ENCODE measurements around the gene PLEKHA5. TPM values are rescaled to one million over a fixed set of nuclear protein-coding genes. Genes with fewer than 3 reads are reported as not detected.
A peak's percentile ranks its signal among the peaks of the same experiment; 100 is the strongest.

Gene PLEKHA5
- total and polyA plus RNA-seq, 2 of the 4 experiments (the other 2 are of a cell fraction), result 5.3 to 12.2 TPM

DNA sequence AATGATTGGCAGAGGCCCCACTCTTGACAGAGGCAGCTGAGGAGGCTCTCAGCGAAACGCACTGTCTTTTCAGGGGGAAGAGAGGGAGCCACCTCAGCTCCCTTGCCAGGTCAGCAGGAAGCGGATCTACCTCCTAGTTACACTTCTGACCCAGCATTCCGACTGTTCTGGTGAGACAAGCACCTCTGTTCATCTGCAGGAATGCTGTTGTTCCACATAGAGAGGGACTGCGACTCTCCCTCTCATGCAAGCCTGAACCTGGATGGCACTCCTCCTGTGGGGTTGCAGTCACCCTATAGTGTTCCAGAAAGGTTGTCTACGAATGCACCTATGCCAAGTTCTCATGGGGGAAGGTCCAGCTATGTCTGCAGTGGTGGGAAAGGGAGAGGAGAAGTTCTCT, 272.7 kb downstream of the PLEKHA5 start:
- ATAC-seq (ENCODE audit: low read depth) (no peak), DNase-seq (no peak)
- Histone ChIP-seq H2BK20ac (ENCODE audit: low read depth, low read length) (no peak overlapping the region), H2BK120ac (ENCODE audit: low read depth, low read length) (no peak overlapping the region), H2AK5ac (ENCODE audit: low read depth, low read length) (no peak overlapping the region), H3K4ac (ENCODE audit: low read depth, low read length) (no peak overlapping the region), H3K36me3 (ENCODE audit: control insufficient read depth, insufficient read depth, low read length) (no peaks in the 10 kb centered on the region), H3K56ac (ENCODE audit: extremely low read depth, insufficient read depth, low read length) (no peak overlapping the region), H3K9me1 (ENCODE audit: insufficient read depth, low read length) (no peaks in the 10 kb centered on the region), H3K9me3 (ENCODE audit: control insufficient read depth, insufficient read depth, low read length) (no peaks in the 10 kb centered on the region), H3K27me3 (ENCODE audit: control insufficient read depth, insufficient read depth, low read length) (no peaks in the 10 kb centered on the region), H3K14ac (replicated peaks; ENCODE audit: low read depth, low read length) (no peak overlapping the region), H3K27ac (ENCODE audit: insufficient read depth, low read length) (no peak overlapping the region), H3K23ac (ENCODE audit: low read depth, low read length) (no peak overlapping the region), H4K91ac (ENCODE audit: insufficient read depth, low read depth, low read length) (no peak overlapping the region), H2BK5ac (ENCODE audit: low read depth, low read length, poor library complexity, severe bottlenecking) (no peak overlapping the region), H2AFZ (replicated peaks; ENCODE audit: low read length, poor library complexity) (peak overlapping the region; percentile 17), H2BK15ac (ENCODE audit: low read depth, low read length) (no peak overlapping the region), H3K4me3 (ENCODE audit: insufficient read depth, low read depth, low read length) (no peak overlapping the region), H3K9ac (ENCODE audit: low read depth, low read length) (no peak overlapping the region), H3K18ac (ENCODE audit: low read depth, low read length) (no peak overlapping the region), H4K20me1 (ENCODE audit: insufficient read depth, low read length) (no peaks in the 10 kb centered on the region), H3K4me2 (ENCODE audit: low read depth, low read length) (no peak overlapping the region), H3K4me1 (ENCODE audit: control insufficient read depth, insufficient read depth, low read length) (peaks cover 4% of the 10 kb centered on the region), H4K5ac (ENCODE audit: low read depth, low read length) (no peak overlapping the region), H3K79me1 (ENCODE audit: low read depth in 1 of 2, low read length in 2 of 2) (no peaks in the 10 kb centered on the region), H2AK9ac (replicated peaks; ENCODE audit: low read depth, low read length, poor library complexity) (no peak overlapping the region), H4K8ac (ENCODE audit: low read depth in 2 of 2, low read length in 2 of 2) (no peak overlapping the region)
- BruUV-seq (replicated peaks), result no TSS peak
- intact Hi-C loops (cut with micrococcal nuclease), result no loop called here
- ChIA-PET CTCF (no interaction called here), POLR2A (ENCODE audit: unreplicated experiment) (no interaction called here)
- no CpG with 5 or more reads among the region's 6 CpGs for WGBS, 2 experiments (ENCODE audit: extremely low coverage in 2 of 2, insufficient read length in 1 of 2)
- dilution Hi-C loops (cut with HindIII; ENCODE audit: low sequenced_read_pairs, unreplicated experiment), result no loop called here
- in situ Hi-C loops (cut with MboI; ENCODE audit: low sequenced_read_pairs), result no loop called here
- TF ChIP-seq FOS (IDR thresholded peaks at IDR 0.05; ENCODE audit: low read depth, low read length), result no peak
- TF ChIP-seq MXI1 (IDR thresholded peaks at IDR 0.05; ENCODE audit: borderline replicate concordance, low read depth, low read length), result no peak
- TF ChIP-seq NFE2L2 (IDR thresholded peaks at IDR 0.05; ENCODE audit: low read depth, low read length), result no peak
- TF ChIP-seq MAFK (IDR thresholded peaks at IDR 0.05; ENCODE audit: low read depth, low read length), result no peak
- no peak for TF ChIP-seq BHLHE40 (IDR thresholded peaks at IDR 0.05; ENCODE audit: low read depth, low read length)
- TF ChIP-seq, protein P1, sequence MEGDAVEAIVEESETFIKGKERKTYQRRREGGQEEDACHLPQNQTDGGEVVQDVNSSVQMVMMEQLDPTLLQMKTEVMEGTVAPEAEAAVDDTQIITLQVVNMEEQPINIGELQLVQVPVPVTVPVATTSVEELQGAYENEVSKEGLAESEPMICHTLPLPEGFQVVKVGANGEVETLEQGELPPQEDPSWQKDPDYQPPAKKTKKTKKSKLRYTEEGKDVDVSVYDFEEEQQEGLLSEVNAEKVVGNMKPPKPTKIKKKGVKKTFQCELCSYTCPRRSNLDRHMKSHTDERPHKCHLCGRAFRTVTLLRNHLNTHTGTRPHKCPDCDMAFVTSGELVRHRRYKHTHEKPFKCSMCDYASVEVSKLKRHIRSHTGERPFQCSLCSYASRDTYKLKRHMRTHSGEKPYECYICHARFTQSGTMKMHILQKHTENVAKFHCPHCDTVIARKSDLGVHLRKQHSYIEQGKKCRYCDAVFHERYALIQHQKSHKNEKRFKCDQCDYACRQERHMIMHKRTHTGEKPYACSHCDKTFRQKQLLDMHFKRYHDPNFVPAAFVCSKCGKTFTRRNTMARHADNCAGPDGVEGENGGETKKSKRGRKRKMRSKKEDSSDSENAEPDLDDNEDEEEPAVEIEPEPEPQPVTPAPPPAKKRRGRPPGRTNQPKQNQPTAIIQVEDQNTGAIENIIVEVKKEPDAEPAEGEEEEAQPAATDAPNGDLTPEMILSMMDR (conservative IDR thresholded peaks at IDR 0.05; ENCODE audit: low read depth, low read length), result no peak
- no peak for TF ChIP-seq MAZ (IDR thresholded peaks at IDR 0.05; ENCODE audit: borderline replicate concordance, low read depth, low read length)
- no peak for TF ChIP-seq SMC3 (IDR thresholded peaks at IDR 0.05; ENCODE audit: low read depth, low read length)
- TF ChIP-seq, protein P2, sequence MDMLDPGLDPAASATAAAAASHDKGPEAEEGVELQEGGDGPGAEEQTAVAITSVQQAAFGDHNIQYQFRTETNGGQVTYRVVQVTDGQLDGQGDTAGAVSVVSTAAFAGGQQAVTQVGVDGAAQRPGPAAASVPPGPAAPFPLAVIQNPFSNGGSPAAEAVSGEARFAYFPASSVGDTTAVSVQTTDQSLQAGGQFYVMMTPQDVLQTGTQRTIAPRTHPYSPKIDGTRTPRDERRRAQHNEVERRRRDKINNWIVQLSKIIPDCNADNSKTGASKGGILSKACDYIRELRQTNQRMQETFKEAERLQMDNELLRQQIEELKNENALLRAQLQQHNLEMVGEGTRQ (IDR thresholded peaks at IDR 0.05; ENCODE audit: low read depth, low read length), result no peak
- no peak for TF ChIP-seq CEBPB (IDR thresholded peaks at IDR 0.05; ENCODE audit: low read depth, low read length)
- no peak for TF ChIP-seq RFX5 (IDR thresholded peaks at IDR 0.05; ENCODE audit: low read depth, low read length)
- TF ChIP-seq, protein P3, sequence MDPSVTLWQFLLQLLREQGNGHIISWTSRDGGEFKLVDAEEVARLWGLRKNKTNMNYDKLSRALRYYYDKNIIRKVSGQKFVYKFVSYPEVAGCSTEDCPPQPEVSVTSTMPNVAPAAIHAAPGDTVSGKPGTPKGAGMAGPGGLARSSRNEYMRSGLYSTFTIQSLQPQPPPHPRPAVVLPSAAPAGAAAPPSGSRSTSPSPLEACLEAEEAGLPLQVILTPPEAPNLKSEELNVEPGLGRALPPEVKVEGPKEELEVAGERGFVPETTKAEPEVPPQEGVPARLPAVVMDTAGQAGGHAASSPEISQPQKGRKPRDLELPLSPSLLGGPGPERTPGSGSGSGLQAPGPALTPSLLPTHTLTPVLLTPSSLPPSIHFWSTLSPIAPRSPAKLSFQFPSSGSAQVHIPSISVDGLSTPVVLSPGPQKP (IDR thresholded peaks at IDR 0.05; ENCODE audit: borderline replicate concordance, low read depth, low read length), result no peak
- no peak for TF ChIP-seq RAD21 (IDR thresholded peaks at IDR 0.05; ENCODE audit: low read length)
- TF ChIP-seq RCOR1 (IDR thresholded peaks at IDR 0.05; ENCODE audit: insufficient replicate concordance, low read length), result no peak
- TF ChIP-seq POLR2A (IDR thresholded peaks at IDR 0.05; ENCODE audit: low read depth, low read length), result no peak
- TF ChIP-seq CHD1 (IDR thresholded peaks at IDR 0.05; ENCODE audit: low read depth, low read length), result no peak

Data from IMR-90 (cell line).